Stimulated activated CD8-positive, alpha-beta memory T cell treated with anti-CD3 and anti-CD28 coated beads, Interleukin-15, amount 100 ng/mL, for 48 hours (primary cell): ENCODE data around the gene EPHA3.

Experiments
- DNase-seq, 2 donors: peaks; one replicate each; pipeline ENCODE4 v3.0.0-alpha.2; 2020; ENCODE audit warnings: low read depth in 2 of 2

EPHA3 gene

DNA sequence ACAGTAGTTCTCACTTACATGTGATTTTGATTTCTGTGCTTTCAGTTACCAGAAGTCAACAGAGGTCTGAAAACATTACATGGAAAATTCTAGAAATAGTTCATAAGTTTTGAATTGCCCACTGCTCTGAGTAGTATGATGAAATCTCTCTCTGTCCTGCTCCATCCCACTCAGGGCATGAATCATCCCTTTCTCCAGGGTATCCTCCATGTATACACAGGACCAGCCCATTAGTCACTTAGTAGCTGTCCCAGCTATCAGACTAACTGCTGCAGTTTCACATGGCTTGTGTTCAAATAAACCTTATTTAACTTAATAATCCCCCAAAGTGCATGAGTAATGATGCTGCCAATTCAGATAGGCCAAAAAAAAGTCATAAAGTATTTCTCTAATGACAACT, 38.6 kb downstream of the EPHA3 start:
- DNase-seq: no peak

DNA sequence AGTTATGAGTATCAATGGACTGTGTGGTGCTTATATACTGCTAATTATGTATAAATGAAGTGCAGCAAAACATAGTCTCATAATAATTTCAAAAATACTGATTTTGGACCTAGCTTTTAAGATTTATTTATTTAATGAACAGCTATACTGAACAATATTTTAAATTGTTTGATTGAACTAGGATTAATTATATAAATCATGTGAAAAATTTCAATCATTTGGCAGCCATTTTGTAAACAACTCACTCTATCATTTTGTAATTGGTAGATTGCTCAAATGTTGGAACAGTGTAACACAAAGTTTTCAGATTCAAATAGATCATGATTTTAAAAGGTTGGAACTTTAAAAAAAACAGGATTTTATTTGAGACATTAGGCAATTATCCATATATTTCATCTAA, 47.0 kb downstream of the EPHA3 start:
- no peak for DNase-seq

DNA sequence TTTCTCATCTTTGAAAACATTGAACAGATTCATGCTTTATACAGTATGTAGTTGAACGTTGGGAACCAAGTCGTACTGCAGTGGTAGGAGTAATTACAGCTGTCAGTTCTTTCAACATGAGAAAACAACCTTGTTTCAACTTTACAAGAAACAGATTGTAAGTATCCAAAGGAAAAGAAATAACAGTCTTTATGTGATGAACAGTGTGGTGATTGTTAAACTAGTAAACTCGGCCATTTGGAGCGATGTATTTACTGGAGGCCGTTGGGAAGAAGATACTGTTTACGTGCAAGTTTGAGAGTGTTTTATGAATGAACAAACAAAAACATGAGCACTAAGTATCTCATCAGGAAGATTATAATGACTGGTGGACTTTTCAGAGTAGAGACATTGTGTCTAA, 48.4 kb downstream of the EPHA3 start:
- no peak for DNase-seq

DNA sequence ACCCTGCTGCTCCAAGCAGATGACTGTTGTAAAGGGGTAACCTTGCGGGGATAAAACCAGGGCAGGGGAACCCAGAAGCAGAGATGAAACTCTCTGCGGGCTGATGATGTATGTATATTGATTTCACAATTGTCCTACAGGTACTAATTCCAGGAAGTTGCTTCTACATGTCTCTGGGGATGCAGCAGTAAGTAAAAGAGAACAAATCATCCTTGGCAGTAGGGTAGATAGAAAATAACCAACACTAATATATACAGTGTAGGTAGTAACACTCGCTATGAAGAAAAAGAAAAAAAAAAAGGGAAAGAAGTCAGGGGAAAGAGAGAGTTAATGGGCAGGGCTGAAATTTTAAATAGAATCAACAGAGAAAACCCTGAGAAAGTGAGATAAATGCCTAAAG, 50.2 kb downstream of the EPHA3 start:
- no peak for DNase-seq

DNA sequence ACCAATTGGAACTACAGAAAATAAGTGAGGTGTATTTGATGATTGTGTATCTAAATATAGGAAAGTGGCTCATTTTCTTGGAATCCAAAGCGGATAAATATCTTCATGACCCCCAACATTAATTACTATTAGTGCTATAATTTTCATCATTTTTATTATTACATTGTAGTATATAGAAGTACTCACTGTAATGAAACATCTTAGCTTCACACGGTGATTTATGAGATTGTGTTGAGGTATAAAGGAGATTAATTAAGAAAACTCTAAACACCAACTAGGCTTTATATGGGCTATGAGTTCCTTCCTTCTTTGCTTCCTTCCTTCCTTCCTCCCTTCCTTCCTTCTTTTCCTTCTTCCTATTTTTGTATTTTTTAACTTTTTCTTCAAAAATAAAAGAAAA, 52.2 kb downstream of the EPHA3 start:
- DNase-seq: no peak

DNA sequence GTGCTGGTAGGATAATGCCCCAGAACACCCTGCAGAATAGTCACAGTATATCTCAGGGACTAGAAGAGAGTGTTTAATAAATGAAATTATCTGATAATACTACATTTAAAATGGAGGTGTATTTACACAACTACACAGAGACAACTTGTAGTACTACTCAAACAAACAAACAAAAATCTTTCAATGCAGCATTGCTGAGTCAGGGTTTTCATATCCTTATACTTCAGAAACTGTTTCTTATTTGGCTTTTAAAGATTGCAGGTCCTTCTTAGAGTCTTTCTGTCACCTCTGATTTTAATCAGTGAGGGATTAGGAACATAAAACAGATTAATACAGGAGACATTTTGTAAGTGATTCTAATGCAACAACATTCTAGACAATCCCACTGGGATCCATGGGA, 57.4 kb downstream of the EPHA3 start:
- DNase-seq: no peak

DNA sequence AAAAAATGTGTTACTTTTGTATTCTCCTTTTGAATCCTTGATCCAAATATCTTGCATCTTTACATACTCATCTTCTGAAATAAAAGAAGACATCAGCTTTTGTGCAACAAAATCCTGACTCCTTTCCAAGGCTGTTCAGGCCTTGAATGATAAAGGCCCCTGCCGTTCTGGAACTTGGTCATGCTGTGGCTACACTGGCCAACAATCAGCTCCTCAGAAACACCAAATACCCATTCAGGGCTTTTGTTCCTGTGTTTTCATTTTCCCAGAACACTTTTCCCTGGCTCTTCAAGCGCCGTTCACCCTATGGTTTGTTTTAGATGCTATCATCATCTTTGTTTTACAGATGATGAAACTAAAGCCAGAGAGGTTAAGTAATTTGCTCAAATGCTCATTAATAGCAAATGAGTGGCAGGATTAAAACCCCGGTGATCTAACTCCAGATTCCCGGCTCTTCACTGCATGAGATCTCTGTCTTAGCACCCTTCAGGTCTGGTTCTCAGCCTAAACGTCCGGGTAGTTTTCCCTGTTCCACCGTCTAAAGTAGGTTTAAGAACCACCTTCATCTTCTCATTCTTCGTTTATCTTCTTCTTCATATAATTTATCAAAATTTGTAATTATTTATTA, 58.3 kb downstream of the EPHA3 start:
- no peak for DNase-seq

DNA sequence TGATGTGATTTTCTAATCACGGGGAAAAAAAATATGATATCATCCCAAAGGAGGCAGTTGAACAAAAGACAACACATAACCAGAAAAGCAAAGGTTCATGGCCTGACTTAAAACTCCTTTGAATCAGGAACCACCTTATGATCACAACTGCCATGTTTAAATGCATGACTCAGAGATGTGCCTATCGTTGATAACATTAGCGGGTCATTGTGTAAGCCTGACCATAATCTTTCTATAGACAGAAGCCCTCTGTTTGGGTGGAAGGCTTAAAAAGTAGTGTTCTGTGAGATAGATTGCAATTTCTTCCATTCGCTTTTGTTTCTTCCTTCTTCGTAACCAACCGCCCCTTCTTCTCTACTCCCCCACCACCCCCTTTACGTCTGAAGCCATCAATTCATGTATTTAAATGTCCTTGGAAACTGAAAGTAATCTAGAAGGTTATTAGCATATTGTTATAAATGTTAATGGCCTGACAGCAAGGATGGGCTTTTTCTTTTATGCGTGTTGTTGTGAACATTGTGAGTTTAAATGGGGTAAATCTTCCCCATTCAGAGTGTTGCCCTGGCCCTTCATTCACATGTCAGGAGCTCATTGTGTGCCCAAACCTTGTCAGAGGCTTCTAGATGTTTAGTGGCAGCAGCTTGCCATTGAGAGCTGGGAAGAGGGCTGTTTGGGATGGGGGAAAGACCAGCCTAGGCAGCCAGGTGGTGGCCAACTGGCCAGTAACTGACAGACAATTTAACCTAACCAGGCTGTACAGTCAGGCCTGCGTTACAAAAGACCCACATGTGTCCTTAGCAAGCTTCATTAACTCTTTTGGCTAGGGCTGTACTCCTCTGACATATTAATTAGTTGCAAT, 64.5 kb downstream of the EPHA3 start:
- DNase-seq: no peak

DNA sequence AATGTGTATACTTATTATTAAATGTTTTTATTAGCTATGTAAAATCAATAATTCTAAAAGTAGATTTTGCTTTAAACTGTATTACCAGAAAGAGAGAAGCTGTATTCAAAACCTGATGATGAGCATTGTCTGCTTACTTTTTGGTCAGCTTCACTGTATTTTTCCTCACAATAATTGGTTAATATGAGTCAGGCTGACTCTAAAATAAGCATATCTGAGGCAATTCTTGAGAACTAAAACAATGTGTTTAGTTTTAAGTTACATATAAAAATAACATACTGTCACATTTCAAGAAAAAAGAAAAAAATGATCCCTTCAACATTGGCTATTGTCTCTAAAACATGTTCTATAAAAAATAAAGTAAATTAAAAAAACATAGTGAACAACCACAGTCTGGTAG, 66.1 kb downstream of the EPHA3 start:
- no peak for DNase-seq

DNA sequence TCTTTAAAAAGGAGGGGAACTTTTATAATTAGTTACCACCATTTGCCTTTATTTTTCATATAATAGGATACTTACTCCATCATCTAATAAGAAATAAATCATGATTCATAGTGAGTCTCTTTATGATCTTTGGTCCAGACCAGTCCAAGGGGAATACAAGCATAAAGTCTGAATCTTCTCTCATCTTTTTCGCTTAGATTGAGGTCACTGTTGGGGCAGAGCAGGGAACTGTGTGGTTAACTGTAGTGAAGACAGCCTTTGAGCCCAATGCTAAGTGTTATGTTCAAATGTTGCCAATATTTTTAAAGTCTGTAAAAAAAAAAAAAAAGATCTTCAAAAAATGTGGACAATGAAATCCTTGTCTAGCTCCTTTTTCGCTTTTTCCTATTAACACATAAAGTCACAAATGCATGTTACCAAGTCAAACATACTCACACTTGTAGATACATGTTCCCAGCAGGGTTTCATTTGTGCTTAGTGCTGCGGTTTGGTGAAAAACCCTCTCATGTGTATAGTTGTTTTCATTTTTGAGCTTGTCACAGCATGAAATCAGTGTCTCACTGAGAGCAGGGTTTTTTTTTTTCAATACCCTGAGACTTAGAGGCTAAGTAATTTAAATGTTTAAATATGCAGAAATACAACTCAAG, 72.1 kb downstream of the EPHA3 start:
- no peak for DNase-seq

DNA sequence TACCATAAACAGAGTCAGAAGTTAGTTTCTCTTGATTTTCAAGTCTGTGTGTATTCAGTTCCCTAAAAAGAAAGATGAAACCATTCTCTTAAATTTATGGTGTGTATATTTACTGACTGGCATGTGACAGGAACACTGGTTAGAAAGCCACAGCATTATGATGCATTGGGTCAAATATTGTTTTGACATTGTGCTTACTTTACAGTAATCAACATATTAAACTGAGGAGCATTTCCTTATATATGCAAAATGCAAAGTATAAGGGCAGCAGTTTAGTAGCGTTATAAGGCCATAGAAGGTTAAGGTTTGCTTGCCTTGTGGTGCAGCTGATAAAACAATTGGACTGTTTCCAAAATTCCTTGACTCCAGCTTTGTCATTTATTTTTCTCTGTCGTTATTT, 72.9 kb downstream of the EPHA3 start:
- no peak for DNase-seq

DNA sequence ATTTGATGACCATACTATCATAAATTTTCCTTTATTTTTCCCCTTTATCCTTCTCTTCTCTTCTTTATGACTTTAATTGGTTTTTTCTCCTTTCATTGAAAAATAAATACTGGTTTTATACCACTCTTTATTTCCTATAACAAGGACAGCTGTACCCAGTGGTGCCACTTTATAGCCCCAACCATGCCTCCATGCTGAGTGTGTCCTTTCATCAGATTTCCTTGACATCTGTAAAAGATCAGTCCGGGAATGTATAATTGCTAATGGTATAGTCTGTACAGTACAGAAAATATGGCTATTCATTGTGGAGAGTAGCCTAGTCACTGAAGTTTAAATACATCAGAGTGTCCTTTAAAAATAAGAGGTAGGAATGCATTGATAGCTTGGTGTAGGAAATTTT, 74.6 kb downstream of the EPHA3 start:
- DNase-seq: no peak

DNA sequence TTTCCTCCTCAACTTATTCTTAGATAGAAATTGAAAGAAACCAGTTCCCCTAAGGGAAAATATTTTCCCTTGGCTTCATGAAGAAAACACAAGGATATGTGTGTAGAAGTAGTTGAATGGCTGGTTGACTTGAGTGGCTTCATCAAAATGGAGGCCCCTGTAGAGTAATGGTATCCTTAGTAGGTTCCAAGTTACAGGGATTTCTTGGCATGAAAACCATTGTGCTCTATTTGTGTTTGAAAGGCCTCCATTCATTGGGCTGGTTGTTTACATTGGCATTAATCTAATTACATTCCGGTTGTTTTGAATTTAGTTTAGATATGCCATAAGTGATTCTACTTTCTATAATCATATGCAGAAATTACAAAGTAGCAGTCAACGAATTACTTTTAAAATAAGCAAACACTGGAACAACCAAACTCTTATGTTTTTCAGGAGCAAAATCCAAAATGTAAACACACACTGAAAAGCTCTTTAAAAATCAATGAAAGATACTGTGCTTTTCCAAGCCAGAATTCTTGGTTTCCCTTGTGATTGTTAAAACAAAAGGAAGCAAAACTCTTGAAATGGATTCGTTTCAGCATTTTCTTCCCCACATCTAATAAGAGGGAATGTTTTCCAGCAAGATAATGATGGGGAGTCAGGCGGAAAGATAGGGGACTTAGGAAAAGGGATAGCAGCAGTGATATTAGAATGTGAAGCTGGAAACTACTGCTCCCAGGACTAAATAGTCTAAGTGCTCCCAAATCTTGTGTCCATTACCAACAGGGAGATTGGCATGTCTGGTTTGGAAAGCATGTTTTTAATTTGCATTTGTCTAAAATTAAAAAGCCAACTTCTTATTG, 77.0 kb downstream of the EPHA3 start:
- DNase-seq: no peak

DNA sequence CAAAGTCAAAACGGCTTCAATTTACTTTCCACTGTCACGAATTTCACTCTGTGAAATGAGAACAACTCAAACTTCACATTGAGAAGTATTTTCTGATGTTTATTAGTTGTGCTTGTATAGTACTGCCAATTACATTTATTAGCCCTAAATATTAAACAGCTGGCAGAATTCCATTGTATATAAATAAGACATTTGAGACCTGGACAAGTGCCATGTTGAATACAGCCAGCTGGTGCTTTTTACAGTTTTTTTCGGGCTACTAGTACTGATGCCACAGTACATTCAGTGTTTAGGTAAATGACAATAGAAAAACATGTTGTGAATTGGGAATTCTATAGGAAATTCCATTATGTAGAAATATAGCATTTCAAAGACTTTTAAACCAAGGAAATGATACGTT, 79.0 kb downstream of the EPHA3 start:
- DNase-seq: no peak

DNA sequence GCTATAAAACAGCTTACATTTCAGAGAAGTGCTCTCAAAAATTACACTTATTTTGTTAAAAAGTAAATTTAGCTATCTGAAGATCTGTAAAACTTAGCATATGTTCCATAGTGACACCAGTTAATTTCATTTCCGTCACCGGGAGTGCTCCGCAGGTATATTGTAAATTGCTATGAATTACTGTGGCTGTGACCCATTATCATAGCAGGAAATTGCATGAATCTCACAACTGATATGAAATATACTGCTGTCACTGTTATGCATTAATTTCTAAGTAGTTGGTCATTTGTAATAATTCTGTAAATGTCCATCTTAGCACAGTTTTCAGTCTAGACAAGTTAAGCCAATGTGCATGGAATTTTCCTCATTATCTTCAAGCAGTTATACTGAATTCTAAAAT, 91.2 kb downstream of the EPHA3 start:
- DNase-seq: no peak

DNA sequence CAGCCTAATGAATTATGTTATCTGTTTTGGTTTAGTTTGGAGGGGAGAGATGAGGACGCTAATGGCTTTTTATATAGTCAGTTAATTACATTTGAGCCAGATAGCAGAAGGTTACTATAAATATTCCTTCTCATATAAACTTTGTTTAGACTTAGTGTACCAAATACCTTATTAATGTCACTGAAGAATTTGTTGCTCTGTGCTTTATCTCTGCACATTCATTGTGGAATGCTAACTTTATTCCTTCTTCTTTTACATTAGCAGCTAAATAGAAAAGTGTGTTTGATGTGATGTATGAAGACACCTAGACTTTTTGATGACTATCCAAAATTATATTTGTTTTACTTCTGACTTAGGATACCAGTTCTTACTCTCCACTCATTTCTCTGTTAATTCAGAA, 105.2 kb downstream of the EPHA3 start:
- DNase-seq: no peak

DNA sequence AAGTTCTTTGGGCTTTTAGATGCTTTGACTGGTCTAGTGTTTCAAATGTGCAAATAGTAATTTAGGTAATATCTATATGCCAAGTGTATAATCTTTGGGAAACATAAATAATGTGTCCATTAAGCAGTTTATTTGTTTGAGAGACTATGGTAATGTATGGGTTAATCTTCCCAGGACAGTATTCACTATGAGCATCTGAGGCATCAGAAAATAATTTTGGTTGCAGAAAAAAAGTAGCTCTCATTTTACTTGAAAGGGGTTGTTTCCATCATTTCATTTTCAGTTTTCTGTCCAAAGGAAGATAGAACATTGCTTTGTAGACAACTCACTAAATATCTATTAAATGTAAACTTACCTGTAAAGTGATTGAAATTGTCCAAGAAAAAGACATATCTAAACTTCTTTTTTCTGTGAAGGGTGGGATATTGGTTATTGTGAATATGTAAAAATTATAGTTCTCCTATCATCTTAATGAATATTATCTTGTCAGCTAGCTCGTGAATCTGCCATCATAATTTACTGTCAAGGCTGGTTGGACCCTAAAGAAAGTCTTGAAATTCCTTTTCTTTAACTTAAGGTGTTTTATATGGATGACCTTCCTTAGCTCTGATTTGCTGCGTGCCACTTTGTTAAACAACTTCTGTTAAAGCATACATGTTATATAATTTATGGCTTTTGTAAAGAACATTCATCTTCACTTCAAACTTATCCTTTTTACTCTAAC, 108.8 kb downstream of the EPHA3 start:
- DNase-seq: no peak

DNA sequence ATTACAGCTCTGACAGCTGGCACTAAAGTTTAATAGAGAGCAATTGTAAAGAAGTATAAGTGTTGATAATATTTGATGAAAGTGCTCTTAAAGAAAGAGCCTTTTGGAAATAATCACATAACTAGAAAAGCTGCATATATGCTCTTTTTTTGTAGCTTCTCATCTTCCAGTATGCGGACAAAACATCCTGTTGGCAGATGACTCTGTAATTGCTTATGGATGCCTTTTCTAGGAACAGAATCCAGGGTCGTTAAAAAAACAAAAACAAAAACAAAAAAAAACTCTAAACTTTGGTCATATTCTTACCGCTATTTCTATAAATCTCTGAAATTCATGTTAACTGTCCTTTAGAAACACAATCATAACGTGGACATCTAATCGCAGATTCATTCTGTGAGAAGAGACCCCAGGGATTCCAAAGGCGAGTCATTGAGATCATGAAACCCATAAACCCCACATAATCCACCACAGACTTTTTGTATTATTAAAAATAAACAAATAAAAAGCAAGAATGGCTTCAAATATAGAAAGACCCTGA, 109.8 kb downstream of the EPHA3 start:
- no peak for DNase-seq

DNA sequence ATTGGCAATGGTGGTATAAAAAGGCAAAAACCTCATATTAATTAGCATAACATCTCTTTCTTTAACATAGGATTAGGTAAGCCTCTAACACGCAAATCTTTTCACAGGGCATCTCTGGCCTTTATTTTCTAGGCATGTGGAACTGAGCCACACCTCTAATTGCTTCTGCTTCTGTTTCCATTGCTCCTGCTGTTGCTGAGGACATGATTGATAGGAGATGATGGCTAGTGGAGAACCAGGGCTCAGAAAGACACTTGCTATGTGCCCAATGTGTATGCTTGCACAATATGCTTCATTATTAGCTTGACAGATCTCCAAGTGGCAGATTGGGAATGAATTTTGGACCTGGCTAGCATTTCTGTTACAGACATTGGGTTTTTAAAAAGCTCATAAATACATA, 114.5 kb downstream of the EPHA3 start:
- no peak for DNase-seq

DNA sequence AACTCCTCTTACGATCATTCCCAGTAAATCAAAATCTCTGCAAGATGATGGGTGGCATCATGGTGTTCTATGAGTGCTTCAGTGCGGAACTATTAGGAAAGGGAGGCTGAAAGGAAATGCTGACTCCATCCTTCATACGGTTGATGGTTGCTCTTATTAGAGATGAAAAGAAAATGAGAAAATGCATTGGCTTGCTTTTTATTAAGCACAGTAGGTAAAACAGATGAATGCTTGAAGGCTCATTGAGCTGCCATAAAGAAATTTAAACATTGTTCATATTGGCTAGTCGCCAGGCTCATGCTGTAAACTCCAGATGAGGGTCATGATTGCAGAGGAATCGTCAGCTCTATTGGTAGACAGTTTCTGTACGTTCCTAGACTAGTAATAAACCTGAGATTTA, 115.8 kb downstream of the EPHA3 start:
- DNase-seq: no peak

DNA sequence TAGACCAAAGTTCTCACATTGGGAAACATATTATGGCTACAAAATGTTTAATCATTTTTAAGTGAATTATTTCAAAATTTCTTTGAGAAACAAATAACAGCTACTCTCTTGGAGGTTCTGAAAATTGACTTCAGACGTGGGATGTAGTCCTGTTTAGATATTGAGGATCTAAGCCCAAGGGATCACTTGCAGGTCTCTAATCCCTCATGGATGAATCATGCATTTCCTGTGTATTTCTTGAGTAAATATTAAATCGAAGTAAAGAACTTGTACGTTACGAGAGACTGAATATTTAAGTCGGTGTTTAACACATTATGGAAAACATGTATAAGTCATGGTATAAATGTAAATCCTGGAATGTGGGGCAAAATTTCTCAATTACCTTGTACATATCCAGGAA, 119.8 kb downstream of the EPHA3 start:
- DNase-seq: no peak
